ENCODE data around the gene VANGL1. TPM values are rescaled to one million over a fixed set of nuclear protein-coding genes. Genes with fewer than 3 reads are reported as not detected.

VANGL1 gene
- total RNA-seq, 1 experiment from 2014 or later = 13.6 TPM

- Histone ChIP-seq H3K9ac (ENCODE audit: extremely low read depth, insufficient read length, low read length) (no peak overlapping the region), H3K14ac (ENCODE audit: insufficient read depth, low read length) (no peak overlapping the region), H2AK5ac (ENCODE audit: insufficient read length, low read length) (no peak overlapping the region), H3T11ph (ENCODE audit: low read length) (no peak overlapping the region), H3K4me2 (ENCODE audit: insufficient read depth, insufficient read length, low read length) (no peak overlapping the region), H4K20me1 (ENCODE audit: control insufficient read depth, insufficient read depth, insufficient read length) (no peaks in the 10 kb centered on the region), H3K27ac (ENCODE audit: insufficient read length, low read depth, low read length) (no peak overlapping the region), H2BK12ac (ENCODE audit: insufficient read length, low read depth, low read length) (no peak overlapping the region), H2BK5ac (ENCODE audit: insufficient read length, low read length) (no peak overlapping the region), H3K4me1 (ENCODE audit: insufficient read depth, low read length) (no peaks in the 10 kb centered on the region), H3K79me2 (ENCODE audit: insufficient read depth, low read length) (no peaks in the 10 kb centered on the region), H4K91ac (ENCODE audit: insufficient read length, low read depth, low read length) (no peak overlapping the region), H3K4ac (ENCODE audit: low read depth, low read length) (no peak overlapping the region), H3K23me2 (ENCODE audit: insufficient read length, low read depth, low read length, poor library complexity, severe bottlenecking) (no peaks in the 10 kb centered on the region), H3K27me3 (ENCODE audit: insufficient read depth, low read length) (no peaks in the 10 kb centered on the region), H2BK20ac (ENCODE audit: low read depth, low read length, poor library complexity, severe bottlenecking) (no peak overlapping the region), H3K23ac (ENCODE audit: insufficient read length, low read depth, low read length) (no peak overlapping the region), H3K79me1 (ENCODE audit: insufficient read depth, low read depth, low read length, poor library complexity, severe bottlenecking) (no peaks in the 10 kb centered on the region), H4K8ac (replicated peaks; ENCODE audit: insufficient read length, low read depth, low read length) (no peak overlapping the region), H3K9me3 (ENCODE audit: control insufficient read depth, low read depth, low read length) (no peaks in the 10 kb centered on the region), H3K56ac (ENCODE audit: insufficient read length, low read depth, low read length) (no peak overlapping the region), H2BK15ac (ENCODE audit: low read depth, low read length) (no peak overlapping the region), H2AFZ (ENCODE audit: low read length) (no peak overlapping the region), H4K5ac (ENCODE audit: insufficient read length, low read depth, low read length) (no peak overlapping the region), H2BK120ac (ENCODE audit: low read depth, low read length, poor library complexity, severe bottlenecking) (no peak overlapping the region), H3K18ac (ENCODE audit: insufficient read length, low read depth, low read length) (no peak overlapping the region)
- TF ChIP-seq CTCF (conservative IDR thresholded peaks at IDR 0.05) = no peak
- WGBS (ENCODE audit: extremely low coverage, insufficient read length, low lambda C conversion rate) = no CpG with 5 or more reads among the region's 4 CpGs
- H3K4me3 Mint-ChIP-seq = no peak overlapping the region
- H3K36me3 Mint-ChIP-seq (ENCODE audit: insufficient read depth in 1 of 3, low read depth in 3 of 3) = peaks cover 3 to 8% (median 5%) of the 10 kb centered on the region in 3 experiments; a peak in 4 of 7 replicates
- peaks cover 2 to 3% of the 10 kb centered on the region in 2 experiments; a peak in 1 of 4 replicates for H3K4me1 Mint-ChIP-seq
- no peak overlapping the region for H3K27ac Mint-ChIP-seq
- no peaks in the 10 kb centered on the region for H3K27me3 Mint-ChIP-seq (ENCODE audit: low read depth)
- peaks cover 6 to 13% of the 10 kb centered on the region in 2 experiments for H3K9me3 Mint-ChIP-seq
- DNase-seq = no peak
These were observed 48.2 kb upstream of the VANGL1 start for GRCh38 chr1:115593365-115594259.

Data from H9 (cell line).